H1 (cell line): Measurements from ENCODE around the gene ST3GAL3. TPM values are rescaled to one million over a fixed set of nuclear protein-coding genes. Genes with fewer than 3 reads are reported as not detected.

Experiments used
- CTCF ChIA-PET: fragments of 300-600 bp; sonication (Branson Sonifier 250); formaldehyde crosslinking; loops from one replicate; lab custom pipeline; 2021; ENCODE audit not compliant: partially characterized antibody; lab: Charles Lee
- POLR2A ChIA-PET: fragments of 300-600 bp; sonication (Branson Sonifier 250); formaldehyde crosslinking; loops from one replicate; lab custom pipeline; 2021; ENCODE audit warnings: inconsistent platforms; ENCODE audit not compliant: partially characterized antibody; lab: Charles Lee
- DNase-seq, 2 experiments: peaks; one replicate each; pipeline versions ENCODE4 v3.0.0 to v3.0.0-alpha.2; 2010 to 2022; ENCODE audit warnings: low spot score in 2 of 2, low read depth in 1 of 2, mixed read lengths in 1 of 2
- FAIRE-seq: peaks from 2 replicates; lab custom pipeline; 2011; peaks lifted over from hg19 to GRCh38; lab: Jason Lieb, UNC
- H2AFZ ChIP-seq: 2 replicates; pipeline ENCODE4 v1.8.1; 2012; ENCODE audit warnings: low read length, inconsistent platforms
- H2AK5ac ChIP-seq: 2 replicates; pipeline ENCODE4 v1.6.1; 2013; ENCODE audit warnings: low read depth, low read length
- H2BK120ac ChIP-seq: replicated peaks from 2 replicates; pipeline ENCODE3; 2013; ENCODE audit warnings: low read depth, low read length, inconsistent platforms
- H2BK12ac ChIP-seq: 2 replicates; pipeline ENCODE4 v1.6.1; 2013; ENCODE audit warnings: low read depth, low read length
- H2BK15ac ChIP-seq: 2 replicates; pipeline ENCODE4 v1.6.1; 2013; ENCODE audit warnings: low read length
- H2BK20ac ChIP-seq: 2 replicates; pipeline ENCODE4 v1.6.1; 2013; ENCODE audit warnings: low read length
- H2BK5ac ChIP-seq: 2 replicates; pipeline ENCODE4 v1.6.1; 2013; ENCODE audit warnings: low read depth, low read length
- H3K14ac ChIP-seq: 2 replicates; pipeline ENCODE4 v1.6.1; 2013; ENCODE audit warnings: inconsistent platforms; ENCODE audit not compliant: insufficient read length
- H3K18ac ChIP-seq: 2 replicates; pipeline ENCODE4 v1.6.1; 2013; ENCODE audit warnings: low read length; ENCODE audit errors: extremely low read depth
- H3K23ac ChIP-seq: 2 replicates; pipeline ENCODE4 v1.6.1; 2013; ENCODE audit warnings: inconsistent platforms; ENCODE audit not compliant: insufficient read length
- H3K23me2 ChIP-seq: 2 replicates; pipeline ENCODE4 v1.6.1; 2013; ENCODE audit warnings: low read depth, low read length
- H3K27ac ChIP-seq: 2 replicates; pipeline ENCODE4 v1.6.1; 2011; ENCODE audit warnings: low read depth, low read length, inconsistent platforms
- H3K27me3 ChIP-seq, 4 experiments: replicated peaks in 1 of 4; 1 replicate in 1 of 4; 2 replicates in 3 of 4; pipeline versions ENCODE4 v1.6.1 to v1.8.1; 2011 to 2013; ENCODE audit warnings: low read length in 3 of 4, mild to moderate bottlenecking in 3 of 4, inconsistent platforms in 2 of 4, mixed read lengths in 2 of 4, moderate library complexity in 1 of 4; ENCODE audit not compliant: control insufficient read depth in 3 of 4, insufficient read depth in 3 of 4; ENCODE audit errors: extremely low read depth in 1 of 4
- H3K36me3 ChIP-seq, 4 experiments: 2 replicates each; pipeline versions ENCODE4 v1.6.1 to v1.8.1; 2011 to 2013; ENCODE audit warnings: mild to moderate bottlenecking in 4 of 4, low read length in 3 of 4, moderate library complexity in 2 of 4, control low read depth in 1 of 4, inconsistent platforms in 1 of 4; ENCODE audit not compliant: insufficient read depth in 4 of 4, control insufficient read depth in 2 of 4
- H3K4ac ChIP-seq: replicated peaks from 2 replicates; pipeline ENCODE3; 2013; ENCODE audit warnings: low read length, low read depth, mixed read lengths, inconsistent platforms; ENCODE audit not compliant: insufficient read length
- H3K4me1 ChIP-seq, 4 experiments: replicated peaks in 1 of 4; 1 replicate in 1 of 4; 2 replicates in 3 of 4; pipeline versions ENCODE4 v1.6.1 to v1.8.1; 2011 to 2013; ENCODE audit warnings: low read length in 3 of 4, inconsistent platforms in 2 of 4, mixed read lengths in 1 of 4; ENCODE audit not compliant: insufficient read depth in 4 of 4, control insufficient read depth in 3 of 4
- H3K4me2 ChIP-seq, 2 experiments: 2 replicates each; pipeline versions ENCODE4 v1.6.1 to v1.8.1; 2011 to 2013; ENCODE audit warnings: low read depth in 2 of 2, low read length in 2 of 2, control low read depth in 1 of 2, inconsistent platforms in 1 of 2, mild to moderate bottlenecking in 1 of 2; ENCODE audit not compliant: insufficient read depth in 1 of 2
- H3K4me3 ChIP-seq, 4 experiments: fragments of 200-600, 300-600 bp in 1 of 4; sonication (generic), shearing (Covaris generic), sonication (Bioruptor Twin) in 1 of 4; 2 replicates each; pipeline versions ENCODE4 v1.5.1 to v1.8.1; 2011 to 2016; ENCODE audit warnings: low read length in 4 of 4, low read depth in 3 of 4, control low read depth in 2 of 4, inconsistent platforms in 2 of 4, mild to moderate bottlenecking in 2 of 4, mixed read lengths in 1 of 4, moderate library complexity in 1 of 4; ENCODE audit not compliant: insufficient read depth in 2 of 4; ENCODE audit errors: extremely low read depth in 1 of 4
- H3K56ac ChIP-seq: replicated peaks from 2 replicates; pipeline ENCODE3; 2013; ENCODE audit warnings: low read depth, mild to moderate bottlenecking, mixed read lengths, low read length, inconsistent platforms; ENCODE audit not compliant: insufficient read length
- H3K79me1 ChIP-seq: 2 replicates; pipeline ENCODE4 v1.6.1; 2013; ENCODE audit warnings: low read depth, low read length, control low read depth
- H3K79me2 ChIP-seq, 2 experiments: 2 replicates each; pipeline versions ENCODE4 v1.6.1 to v1.8.1; 2012 to 2013; ENCODE audit warnings: low read length in 2 of 2, mild to moderate bottlenecking in 2 of 2, inconsistent platforms in 1 of 2; ENCODE audit not compliant: insufficient read depth in 2 of 2, control insufficient read depth in 1 of 2
- H3K9ac ChIP-seq, 4 experiments: replicated peaks in 1 of 4; 1 replicate in 1 of 4; 2 replicates in 3 of 4; pipeline versions ENCODE4 v1.6.1 to v1.8.1; 2011 to 2013; ENCODE audit warnings: low read depth in 3 of 4, low read length in 3 of 4, control low read depth in 2 of 4, mild to moderate bottlenecking in 2 of 4, moderate library complexity in 2 of 4, inconsistent platforms in 1 of 4; ENCODE audit errors: extremely low read depth in 1 of 4
- H3K9me3 ChIP-seq, 2 experiments: 2 replicates each; pipeline versions ENCODE4 v1.6.1 to v1.8.1; 2012 to 2013; ENCODE audit warnings: mild to moderate bottlenecking in 2 of 2, moderate library complexity in 2 of 2, control low read depth in 1 of 2, inconsistent platforms in 1 of 2, low read depth in 1 of 2, low read length in 1 of 2, mixed read lengths in 1 of 2; ENCODE audit not compliant: insufficient read depth in 2 of 2
- H4K20me1 ChIP-seq, 2 experiments: replicated peaks in 1 of 2; 2 replicates each; pipeline versions ENCODE3 to v1.8.1; 2011 to 2013; ENCODE audit warnings: inconsistent platforms in 2 of 2, low read length in 2 of 2, mild to moderate bottlenecking in 1 of 2; ENCODE audit not compliant: insufficient read depth in 2 of 2, control insufficient read depth in 1 of 2
- H4K5ac ChIP-seq: 2 replicates; pipeline ENCODE4 v1.6.1; 2013; ENCODE audit warnings: low read length, low read depth, mixed read lengths, inconsistent platforms; ENCODE audit not compliant: insufficient read length
- H4K8ac ChIP-seq: 2 replicates; pipeline ENCODE4 v1.8.0; 2013; ENCODE audit warnings: mild to moderate bottlenecking, moderate library complexity, low read length, inconsistent platforms; ENCODE audit not compliant: insufficient read depth; ENCODE audit errors: extremely low read depth
- H4K91ac ChIP-seq: replicated peaks from 2 replicates; pipeline ENCODE3; 2013; ENCODE audit warnings: low read length, mixed read lengths, inconsistent platforms; ENCODE audit not compliant: insufficient read length
- BACH1 ChIP-seq: IDR thresholded peaks from 2 replicates; pipeline ENCODE4 v1.6.1; 2012; ENCODE audit warnings: low read length, improper control_type of control experiment
- HDAC2 ChIP-seq, 2 experiments: fragments of 300-600 bp in 1 of 2; sonication (generic) in 1 of 2; IDR thresholded peaks; 2 replicates each; pipeline ENCODE4 v1.6.1; 2011 to 2012; ENCODE audit warnings: low read depth in 2 of 2, low read length in 2 of 2, mild to moderate bottlenecking in 2 of 2, moderate library complexity in 2 of 2, borderline replicate concordance in 1 of 2, inconsistent platforms in 1 of 2
- WGBS, 2 experiments: shearing (Covaris generic) in 1 of 2; methylation state at CpG; one replicate each; pipeline versions ENCODE4 v1.1.6 to v1.1.7; 2013 to 2015; ENCODE audit warnings: low lambda C conversion rate in 2 of 2, mixed read lengths in 2 of 2, inconsistent platforms in 1 of 2, low coverage in 1 of 2, missing lambda C conversion rate in 1 of 2; ENCODE audit not compliant: insufficient replicate concordance in 2 of 2, insufficient coverage in 1 of 2, insufficient read length in 1 of 2; ENCODE audit errors: extremely low coverage in 1 of 2, missing lambda C conversion rate in 1 of 2; 5-methylcytosine and 5-hydroxymethylcytosine counted together
- polyA plus RNA-seq, 7 experiments: library from polyadenylated mRNA; depleted of rRNA in 3 of 7; stranded (reverse) in 5 of 7; unstranded in 2 of 7; fragments of >200 nt in 5 of 7; fragments of 200-250 nt in 2 of 7; gene quantifications; 1 replicate in 5 of 7; 2 replicates in 1 of 7; 4 replicates in 1 of 7; pipeline versions ENCODE4 v1.2.1 to v1.2.3, GENCODE V29; 2011 to 2013; ENCODE audit warnings: missing spikeins in 2 of 7, mixed read lengths in 2 of 7
- total RNA-seq: library from RNA; stranded (reverse); fragmentation: NEBNext Ultra II Directional; extraction: Animal tissue kit (Norgen Biotek cat#: 25700); gene quantifications from 2 replicates; pipeline ENCODE4 v1.2.1, GENCODE V29; 2021

Gene ST3GAL3
- total and polyA plus RNA-seq, 2 of the 8 experiments (the other 6 are each of a cell fraction or from before 2014, with no cell fraction given), result 6.8 to 7.0 TPM

GRCh38 chr1:43819357-43819756 lies 112.0 kb downstream of the ST3GAL3 start:
- Histone ChIP-seq H3K18ac (no peak overlapping the region), H3K4me1 (no peaks in the 10 kb centered on the region), H3K56ac (no peak overlapping the region), H3K4ac (no peak overlapping the region), H2BK120ac (no peak overlapping the region), H2BK15ac (no peak overlapping the region), H3K9me3 (peaks cover 3% of the 10 kb centered on the region in 2 experiments; a peak in 1 of 4 replicates), H2BK12ac (no peak overlapping the region), H3K36me3 (peaks cover 0 to 4% (median 0%) of the 10 kb centered on the region in 4 experiments; a peak in 2 of 8 replicates), H2AK5ac (no peak overlapping the region), H4K8ac (no peak overlapping the region), H3K79me2 (no peaks in the 10 kb centered on the region), H3K14ac (no peak overlapping the region), H3K4me3 (no peak overlapping the region), H3K23ac (no peak overlapping the region), H4K5ac (no peak overlapping the region), H4K91ac (no peak overlapping the region), H2AFZ (no peak overlapping the region), H3K79me1 (no peaks in the 10 kb centered on the region), H3K9ac (no peak overlapping the region), H2BK20ac (no peak overlapping the region), H2BK5ac (no peak overlapping the region), H3K4me2 (no peak overlapping the region), H4K20me1 (no peaks in the 10 kb centered on the region), H3K23me2 (peaks cover 3% of the 10 kb centered on the region; the same call in 1 of the 2 replicates), H3K27ac (no peak overlapping the region), H3K27me3 (no peaks in the 10 kb centered on the region)
- no peak for DNase-seq
- no peak for TF ChIP-seq HDAC2 (IDR thresholded peaks at IDR 0.05; ENCODE audit: borderline replicate concordance in 1 of 2, low read depth in 2 of 2, low read length in 2 of 2)
- no peak for TF ChIP-seq BACH1
- ChIA-PET POLR2A (no interaction called here), CTCF (interaction anchor here (0.9 to 1.3 kb wide), 2 partner anchors 56 to 216 kb away, joined by 3 to 4 read pairs; no protein-coding TSS in a partner anchor)
- WGBS, 2 experiments, result 98% methylated on average over 4 of the region's 4 CpGs; no CpG with 5 or more reads in 1 of the 2 experiments
- FAIRE-seq, result no peak
